K562 (cell line): Measurements from ENCODE around the gene EXOC3. TPM values are rescaled to one million over a fixed set of nuclear protein-coding genes. Genes with fewer than 3 reads are reported as not detected.

ENCODE experiments used
- ASH1L ChIP-seq: fragments of 450-650 bp; IDR thresholded peaks from 2 replicates; pipeline ENCODE4 v1.6.1; 2018; ENCODE audit warnings: borderline replicate concordance, mild to moderate bottlenecking, low read depth; ENCODE audit not compliant: partially characterized antibody
- BACH1 ChIP-seq: fragments of 200-800 bp; sonication (Bioruptor generic); IDR thresholded peaks from 2 replicates; pipeline ENCODE4 v1.6.1; 2016; ENCODE audit warnings: missing genetic modification characterization, missing compliant biosample characterization
- CCAR2 ChIP-seq: fragments of 200-400 bp; formaldehyde crosslinking; IDR thresholded peaks from 2 replicates; pipeline ENCODE4 v1.6.1; 2017; ENCODE audit warnings: mild to moderate bottlenecking, low read depth, low read length
- ILF3 ChIP-seq: fragments of 450-650 bp; IDR thresholded peaks from 2 replicates; pipeline ENCODE4 v1.6.1; 2018; ENCODE audit warnings: antibody characterized with exemption, mild to moderate bottlenecking, moderate library complexity, borderline replicate concordance
- KAT7 ChIP-seq: sonication (generic); formaldehyde crosslinking; IDR thresholded peaks from 2 replicates; pipeline ENCODE4 v1.8.0; 2022; ENCODE audit warnings: missing genetic modification reagents, mild to moderate bottlenecking, borderline replicate concordance
- MEF2D ChIP-seq: conservative IDR thresholded peaks from 2 replicates; pipeline ENCODE4 v1.6.1; 2016; ENCODE audit warnings: low read depth, missing genetic modification characterization, missing compliant biosample characterization
- PBX2 ChIP-seq, 2 experiments: IDR thresholded peaks in 1 of 2; conservative IDR thresholded peaks in 1 of 2; 2 replicates each; pipeline ENCODE4 v1.6.1; 2016; ENCODE audit warnings: low read depth in 2 of 2, mild to moderate bottlenecking in 1 of 2, missing compliant biosample characterization in 1 of 2, missing genetic modification characterization in 1 of 2, moderate library complexity in 1 of 2
- PHF20 ChIP-seq: fragments of 450-650 bp; IDR thresholded peaks from 2 replicates; pipeline ENCODE4 v1.6.1; 2018; ENCODE audit not compliant: partially characterized antibody
- TBP ChIP-seq: optimal IDR thresholded peaks from 2 replicates; pipeline ENCODE3; 2011; ENCODE audit warnings: low read depth, low read length, improper control_type of control experiment
- ZNF239 ChIP-seq: fragments of 250-450 bp; sonication (Bioruptor Pico); IDR thresholded peaks from 2 replicates; pipeline ENCODE4 v1.4.0; 2020; ENCODE audit warnings: mild to moderate bottlenecking
- ZNF408 ChIP-seq: fragments of 250-450 bp; sonication (Bioruptor Pico); IDR thresholded peaks from 2 replicates; pipeline ENCODE4 v1.4.0; 2020; ENCODE audit warnings: low read depth, mild to moderate bottlenecking, moderate library complexity
- ZNF592 ChIP-seq: fragments of 450-650 bp; IDR thresholded peaks from 2 replicates; pipeline ENCODE4 v1.6.1; 2017; ENCODE audit warnings: antibody characterized with exemption, mild to moderate bottlenecking
- ZSCAN32 ChIP-seq: fragments of 450-650 bp; formaldehyde crosslinking; IDR thresholded peaks from 2 replicates; pipeline ENCODE4 v1.4.0; 2020; ENCODE audit warnings: mild to moderate bottlenecking, moderate library complexity
- polyA plus RNA-seq, 8 experiments: library from polyadenylated mRNA; depleted of rRNA in 4 of 8; stranded (reverse) in 5 of 8; unstranded in 3 of 8; fragments of >200 nt; fragmentation: Nextera tagmentation in 2 of 8; fragmentation: Illumina TruSeq in 1 of 8; extraction: Ambion mirVana in 2 of 8; extraction: Trizol in 1 of 8; gene quantifications; 2 replicates each; pipeline versions ENCODE4 v1.2.1 to v1.2.3, GENCODE V29; 2011 to 2014; ENCODE audit warnings: inconsistent platforms in 1 of 8, missing spikeins in 1 of 8
- total RNA-seq, 7 experiments: library from RNA; depleted of rRNA in 6 of 7; stranded (reverse); fragments of >200 nt in 6 of 7; fragmentation: Illumina TruSeq in 2 of 7; extraction: Trizol in 2 of 7; gene quantifications; 2 replicates each; pipeline versions ENCODE4 v1.2.1 to v1.2.3, GENCODE V29; 2011 to 2021; ENCODE audit warnings: low replicate concordance in 1 of 7
- TF ChIP-seq, protein P1 (sequence below), 2 experiments: fragments of 450-650 bp in 1 of 2; IDR thresholded peaks; 2 replicates each; pipeline ENCODE4 v1.6.1; 2011 to 2017; ENCODE audit warnings: low read depth in 2 of 2, antibody characterized with exemption in 1 of 2, borderline replicate concordance in 1 of 2, low read length in 1 of 2, mild to moderate bottlenecking in 1 of 2, mixed read lengths in 1 of 2; ENCODE audit not compliant: control insufficient read depth in 1 of 2

The EXOC3 gene
- total and polyA plus RNA-seq, 9 of the 15 experiments (the other 6 are each of a cell fraction or from before 2014, with no cell fraction given) = 1.4 to 41.9 (median 22.4) TPM

- no peak for TF ChIP-seq PBX2 (CRISPR knock-in tag; IDR thresholded peaks at IDR 0.05; ENCODE audit: low read depth)
- TF ChIP-seq PBX2 (tag; conservative IDR thresholded peaks at IDR 0.05; ENCODE audit: low read depth) = no peak
- TF ChIP-seq, protein P1, sequence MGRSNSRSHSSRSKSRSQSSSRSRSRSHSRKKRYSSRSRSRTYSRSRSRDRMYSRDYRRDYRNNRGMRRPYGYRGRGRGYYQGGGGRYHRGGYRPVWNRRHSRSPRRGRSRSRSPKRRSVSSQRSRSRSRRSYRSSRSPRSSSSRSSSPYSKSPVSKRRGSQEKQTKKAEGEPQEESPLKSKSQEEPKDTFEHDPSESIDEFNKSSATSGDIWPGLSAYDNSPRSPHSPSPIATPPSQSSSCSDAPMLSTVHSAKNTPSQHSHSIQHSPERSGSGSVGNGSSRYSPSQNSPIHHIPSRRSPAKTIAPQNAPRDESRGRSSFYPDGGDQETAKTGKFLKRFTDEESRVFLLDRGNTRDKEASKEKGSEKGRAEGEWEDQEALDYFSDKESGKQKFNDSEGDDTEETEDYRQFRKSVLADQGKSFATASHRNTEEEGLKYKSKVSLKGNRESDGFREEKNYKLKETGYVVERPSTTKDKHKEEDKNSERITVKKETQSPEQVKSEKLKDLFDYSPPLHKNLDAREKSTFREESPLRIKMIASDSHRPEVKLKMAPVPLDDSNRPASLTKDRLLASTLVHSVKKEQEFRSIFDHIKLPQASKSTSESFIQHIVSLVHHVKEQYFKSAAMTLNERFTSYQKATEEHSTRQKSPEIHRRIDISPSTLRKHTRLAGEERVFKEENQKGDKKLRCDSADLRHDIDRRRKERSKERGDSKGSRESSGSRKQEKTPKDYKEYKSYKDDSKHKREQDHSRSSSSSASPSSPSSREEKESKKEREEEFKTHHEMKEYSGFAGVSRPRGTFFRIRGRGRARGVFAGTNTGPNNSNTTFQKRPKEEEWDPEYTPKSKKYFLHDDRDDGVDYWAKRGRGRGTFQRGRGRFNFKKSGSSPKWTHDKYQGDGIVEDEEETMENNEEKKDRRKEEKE (IDR thresholded peaks at IDR 0.05; ENCODE audit: borderline replicate concordance in 1 of 2, control insufficient read depth in 1 of 2, low read depth in 2 of 2, low read length in 1 of 2) = no peak
- TF ChIP-seq ZSCAN32 (CRISPR knock-in tag) = no peak
- no peak for TF ChIP-seq ILF3
- no peak for TF ChIP-seq ZNF239 (CRISPR knock-in tag)
- TF ChIP-seq MEF2D (tag) = no peak
- TF ChIP-seq PHF20 = peak; percentile 89
- TF ChIP-seq BACH1 (tag) = no peak
- TF ChIP-seq ASH1L = peak; percentile 15
- no peak for TF ChIP-seq ZNF408 (CRISPR knock-in tag)
- TF ChIP-seq TBP = no peak
- peak; percentile 83; the same call in 1 of the 2 replicates for TF ChIP-seq KAT7 (CRISPR knock-in tag)
- TF ChIP-seq ZNF592 = peak; percentile 81; the same call in 1 of the 2 replicates
- no peak for TF ChIP-seq CCAR2
Observed at GRCh38 chr5:442335-443238, at the start of gene EXOC3 (continued).
